GM15510 (cell line): ENCODE data around the gene ZBTB7A.

Source experiments
- POLR2A ChIP-seq: IDR thresholded peaks from 3 replicates; pipeline ENCODE4 v1.6.1; 2011; ENCODE audit warnings: borderline replicate concordance; ENCODE audit not compliant: insufficient read length; ENCODE audit errors: extremely low read depth

ZBTB7A gene

DNA sequence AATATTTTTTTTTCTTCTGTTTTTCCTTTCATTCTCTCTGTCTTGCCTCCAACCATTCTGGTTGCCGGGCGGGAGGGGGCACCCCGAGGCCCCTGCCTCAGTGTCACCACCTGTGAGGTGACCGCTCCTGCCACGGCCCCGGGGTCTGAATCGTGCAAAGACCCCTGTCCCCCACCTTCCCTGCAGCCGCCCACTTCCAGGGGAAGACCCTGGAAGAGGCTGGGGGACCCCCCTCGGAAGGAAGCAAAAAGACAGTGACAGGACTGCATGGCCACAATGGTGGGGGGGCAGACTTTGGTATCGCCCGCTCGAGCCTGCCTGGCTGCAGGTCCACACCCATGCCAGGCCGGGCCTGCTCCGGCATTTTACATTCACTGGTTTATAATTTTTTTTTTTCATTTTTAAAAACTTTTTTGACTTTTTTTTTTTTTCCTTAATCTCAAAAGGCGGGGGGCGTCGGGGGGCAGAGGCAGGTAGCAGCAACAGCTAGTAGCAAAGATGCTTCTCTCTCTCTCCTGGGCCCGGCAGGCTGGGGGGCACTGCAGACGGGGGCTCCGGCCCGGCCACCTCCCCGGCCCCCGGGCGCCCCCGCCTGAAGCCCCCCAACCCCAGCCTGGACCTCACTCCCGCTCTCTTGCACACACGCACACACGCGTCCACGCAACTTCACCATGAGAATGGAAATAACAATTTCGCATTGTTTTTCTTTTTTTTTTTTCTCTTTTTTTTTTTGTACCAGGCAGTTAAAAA, 22.6 kb downstream of the ZBTB7A start:
- no peak for TF ChIP-seq POLR2A

DNA sequence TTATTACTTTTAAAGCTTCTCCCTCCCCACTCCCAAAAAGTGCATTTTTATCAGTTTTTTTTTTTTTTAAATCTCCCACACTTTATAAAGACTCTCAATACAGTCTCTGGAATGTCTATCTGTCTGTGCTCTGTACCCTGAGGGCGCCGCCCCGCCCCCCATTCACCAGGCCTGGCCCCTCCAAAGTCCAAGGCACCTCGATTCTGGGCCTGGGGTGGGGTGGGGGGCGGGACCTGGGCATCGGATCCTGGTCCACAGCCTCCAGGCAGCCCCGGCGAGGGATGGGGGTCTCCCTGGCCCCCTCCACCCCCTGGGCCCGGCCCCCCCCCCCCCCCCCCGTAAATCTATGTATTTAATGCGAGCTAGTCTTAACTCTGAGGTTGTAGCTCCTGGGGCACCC, 23.3 kb downstream of the ZBTB7A start:
- no peak for TF ChIP-seq POLR2A

DNA sequence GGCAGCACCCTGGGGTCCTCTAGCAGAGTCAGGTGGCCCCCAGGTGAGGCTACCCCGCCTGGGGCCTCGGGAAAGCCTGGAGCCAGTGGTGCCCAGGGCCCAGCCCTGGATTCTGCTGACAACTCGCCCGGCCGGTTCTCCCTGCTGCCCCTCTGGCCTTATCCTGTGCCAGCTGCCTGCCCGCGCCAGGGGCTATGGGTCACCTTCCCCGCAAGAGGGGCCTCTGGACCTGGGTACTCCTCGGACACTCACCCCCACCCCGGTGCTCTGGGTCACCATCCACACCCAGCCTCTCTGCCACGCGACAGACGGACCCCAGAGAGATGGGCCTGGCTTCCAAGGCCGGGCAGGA, 24.0 kb downstream of the ZBTB7A start:
- TF ChIP-seq POLR2A, result no peak

DNA sequence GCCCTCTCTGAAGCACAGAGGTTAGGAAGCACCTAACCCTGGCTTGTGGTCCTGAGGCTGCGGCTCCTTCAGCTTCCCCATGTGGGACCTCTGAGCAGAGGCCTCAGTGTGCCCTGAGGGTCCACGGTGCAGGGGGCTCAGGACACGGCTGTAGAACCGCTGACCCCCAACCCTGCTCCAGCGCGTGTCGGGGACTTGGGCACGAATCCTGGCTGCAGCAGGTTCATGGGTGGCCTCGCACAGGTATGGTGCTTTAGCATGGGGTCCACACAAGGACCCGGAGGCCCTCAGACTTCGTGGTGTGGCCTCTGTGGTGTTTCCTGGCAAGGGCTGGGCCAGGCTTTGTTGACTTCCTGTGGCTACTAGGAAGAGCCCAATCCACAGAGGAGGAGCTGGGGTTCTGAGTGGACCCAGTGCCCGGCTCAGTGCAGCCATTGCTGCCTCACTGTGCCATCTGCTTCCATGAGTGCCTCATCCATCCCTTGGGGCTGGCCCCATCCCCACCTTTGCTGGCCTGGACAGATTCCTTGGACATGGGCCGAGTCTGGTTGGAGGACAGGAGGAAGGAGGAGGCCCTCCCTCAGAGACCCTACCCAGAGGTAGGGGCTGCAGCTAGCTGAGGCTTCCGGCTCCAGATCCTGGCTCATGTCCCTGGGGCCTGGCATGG, 24.5 kb downstream of the ZBTB7A start:
- TF ChIP-seq POLR2A, result peak; percentile 11

DNA sequence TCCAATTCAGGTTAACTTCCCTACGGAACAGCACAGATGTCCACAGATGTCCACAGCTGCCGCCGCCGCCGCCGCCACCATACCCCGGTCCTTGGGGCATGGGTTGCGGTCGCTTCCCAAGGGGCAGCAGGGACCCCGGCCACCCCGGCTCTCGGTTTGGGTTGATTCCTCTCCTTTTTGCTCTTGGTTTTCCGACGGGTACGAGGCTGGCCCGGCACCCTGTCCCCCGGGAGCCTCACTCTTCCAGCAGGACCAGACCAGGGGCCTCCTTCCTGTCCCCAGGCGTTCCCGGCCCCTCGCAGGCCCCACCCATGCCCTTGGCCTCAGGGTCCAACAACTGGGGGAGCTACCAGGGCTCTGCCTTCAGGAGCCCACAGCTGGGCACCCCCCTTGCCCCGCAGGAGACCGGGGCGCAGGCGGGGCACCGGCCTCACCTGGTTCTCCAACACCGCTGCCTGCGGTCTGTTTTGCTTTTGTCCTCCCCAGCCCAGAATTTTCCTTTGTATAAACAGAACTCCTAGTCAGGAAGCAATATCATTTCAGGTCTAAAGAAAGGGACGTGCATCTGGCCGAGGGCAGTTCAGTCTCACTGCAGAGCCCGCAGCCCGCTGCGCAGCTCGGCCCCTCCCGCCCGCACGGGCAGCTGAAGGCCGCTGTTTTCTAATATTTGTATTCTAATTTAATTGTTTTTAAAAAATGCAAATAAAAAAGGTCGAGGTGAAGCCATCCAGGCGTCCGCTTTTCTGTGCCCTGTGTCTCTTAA, 27.9 kb downstream of the ZBTB7A start:
- TF ChIP-seq POLR2A, result no peak

DNA sequence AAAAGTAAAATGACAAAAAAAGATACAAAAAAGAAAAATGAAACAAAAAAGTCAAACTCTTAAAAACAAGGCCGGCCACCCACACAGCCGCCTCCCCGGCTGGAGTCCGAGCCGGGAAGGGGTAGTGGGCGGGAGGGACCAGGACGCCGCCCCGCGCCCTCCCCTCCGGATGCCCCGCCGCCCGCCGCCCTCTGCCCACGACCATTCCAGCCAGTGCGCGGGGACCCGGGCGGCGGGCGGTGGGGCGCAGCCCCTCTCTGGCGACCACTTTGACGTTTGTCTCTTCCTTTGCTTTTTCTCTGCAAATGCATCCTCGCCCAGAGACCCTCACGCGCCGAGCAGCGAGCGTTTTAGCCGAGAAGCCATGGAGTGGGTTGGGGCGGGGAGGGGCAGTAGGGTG, 28.6 kb downstream of the ZBTB7A start:
- TF ChIP-seq POLR2A, result no peak

DNA sequence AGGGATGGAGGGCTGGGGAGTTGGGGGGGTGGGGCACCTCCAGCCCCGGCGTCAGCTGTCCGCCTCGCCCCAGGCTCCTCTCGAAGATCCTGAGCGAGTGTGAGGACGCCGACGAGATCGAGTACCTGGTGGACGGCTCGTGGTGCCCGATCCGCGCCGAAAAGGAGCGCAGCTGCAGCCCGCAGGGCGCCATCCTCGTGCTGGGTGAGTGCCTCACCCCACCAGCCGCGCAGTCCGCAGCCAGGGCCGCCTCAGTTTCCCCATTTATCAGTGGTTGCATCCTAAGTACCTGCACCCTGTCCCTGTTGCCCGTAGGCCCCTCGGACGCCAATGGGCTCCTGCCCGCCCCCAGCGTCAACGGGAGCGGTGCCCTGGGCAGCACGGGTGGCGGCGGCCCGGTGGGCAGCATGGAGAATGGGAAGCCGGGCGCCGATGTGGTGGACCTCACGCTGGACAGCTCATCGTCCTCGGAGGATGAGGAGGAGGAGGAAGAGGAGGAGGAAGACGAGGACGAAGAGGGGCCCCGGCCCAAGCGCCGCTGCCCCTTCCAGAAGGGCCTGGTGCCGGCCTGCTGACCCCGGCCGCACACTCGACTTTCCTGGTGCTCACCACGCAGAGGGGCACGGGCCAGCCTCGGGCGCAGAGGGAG, 29.3 kb downstream of the ZBTB7A start:
- TF ChIP-seq POLR2A, result no peak

DNA sequence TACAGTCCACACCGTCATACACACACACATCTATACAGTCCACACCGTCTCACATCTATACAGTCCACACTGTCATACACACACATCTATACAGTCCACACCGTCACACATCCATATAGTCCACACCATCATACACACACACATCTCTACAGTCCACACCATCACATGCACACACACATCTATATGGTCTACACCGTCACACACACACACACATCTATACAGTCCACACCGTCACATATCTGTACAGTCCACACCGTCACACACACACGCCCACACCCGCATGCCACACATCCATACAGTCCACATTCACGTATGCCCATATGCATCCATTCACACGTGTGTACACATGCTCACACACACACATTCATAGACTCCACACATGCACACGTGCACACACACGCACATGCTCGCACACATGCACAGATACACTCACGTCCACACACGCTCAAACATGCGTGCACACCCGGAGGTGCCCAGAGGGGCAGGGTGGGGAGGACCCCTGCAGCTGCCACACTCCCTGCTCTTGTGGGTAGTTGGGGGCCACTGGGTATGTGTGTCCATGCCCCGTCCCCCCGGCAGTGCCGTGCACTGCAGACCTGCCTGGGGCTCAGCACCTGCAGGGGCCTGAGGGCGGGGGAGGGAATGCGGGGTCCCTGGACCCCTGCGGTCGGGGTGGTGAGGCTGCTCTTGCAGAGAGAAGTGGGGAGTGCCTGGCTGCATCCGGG, 30.0 kb downstream of the ZBTB7A start:
- TF ChIP-seq POLR2A, result no peak

DNA sequence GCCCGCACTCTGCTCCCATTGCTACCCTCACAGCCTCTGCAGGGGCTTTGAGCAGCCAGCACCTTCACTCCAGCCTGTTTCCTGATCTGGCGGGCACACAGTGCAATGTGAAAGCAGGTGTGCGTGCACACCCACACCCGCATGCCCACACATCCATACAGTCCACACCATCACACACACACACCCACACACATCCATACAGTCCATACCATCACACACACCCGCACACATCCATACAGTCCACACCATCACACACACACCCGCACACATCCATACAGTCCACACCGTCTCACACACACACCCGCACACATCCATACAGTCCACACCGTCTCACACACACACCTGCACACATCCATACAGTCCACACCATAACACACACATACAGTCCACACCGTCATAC, 31.1 kb downstream of the ZBTB7A start:
- no peak for TF ChIP-seq POLR2A

DNA sequence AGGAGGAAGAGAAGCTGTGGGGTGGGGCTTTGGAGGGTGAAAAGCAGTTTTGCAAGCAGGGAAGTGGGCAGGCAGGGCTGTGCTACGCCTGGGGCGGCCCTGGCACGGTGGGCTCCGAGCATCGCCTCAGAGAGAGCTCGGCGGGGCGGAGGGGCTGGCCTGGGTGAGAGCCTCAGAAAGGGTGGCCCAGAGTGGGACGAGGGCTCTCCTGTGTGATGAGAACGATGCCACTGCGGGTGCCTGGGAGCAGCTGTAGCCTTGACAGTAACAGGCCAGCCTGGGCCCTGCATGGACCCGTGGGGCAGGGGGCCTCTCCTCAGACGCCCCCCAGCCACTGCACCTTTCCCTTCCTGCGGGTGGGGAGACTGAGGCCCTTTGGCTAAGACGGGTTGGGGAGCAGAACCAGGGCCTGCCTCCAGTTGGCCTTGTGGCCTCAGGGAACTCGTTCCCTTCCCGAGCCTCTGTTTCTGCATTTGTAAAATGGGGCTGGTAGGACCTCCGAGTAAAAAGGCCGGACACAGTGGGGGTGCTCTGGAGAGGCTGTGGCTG, 31.6 kb downstream of the ZBTB7A start:
- TF ChIP-seq POLR2A, result no peak

DNA sequence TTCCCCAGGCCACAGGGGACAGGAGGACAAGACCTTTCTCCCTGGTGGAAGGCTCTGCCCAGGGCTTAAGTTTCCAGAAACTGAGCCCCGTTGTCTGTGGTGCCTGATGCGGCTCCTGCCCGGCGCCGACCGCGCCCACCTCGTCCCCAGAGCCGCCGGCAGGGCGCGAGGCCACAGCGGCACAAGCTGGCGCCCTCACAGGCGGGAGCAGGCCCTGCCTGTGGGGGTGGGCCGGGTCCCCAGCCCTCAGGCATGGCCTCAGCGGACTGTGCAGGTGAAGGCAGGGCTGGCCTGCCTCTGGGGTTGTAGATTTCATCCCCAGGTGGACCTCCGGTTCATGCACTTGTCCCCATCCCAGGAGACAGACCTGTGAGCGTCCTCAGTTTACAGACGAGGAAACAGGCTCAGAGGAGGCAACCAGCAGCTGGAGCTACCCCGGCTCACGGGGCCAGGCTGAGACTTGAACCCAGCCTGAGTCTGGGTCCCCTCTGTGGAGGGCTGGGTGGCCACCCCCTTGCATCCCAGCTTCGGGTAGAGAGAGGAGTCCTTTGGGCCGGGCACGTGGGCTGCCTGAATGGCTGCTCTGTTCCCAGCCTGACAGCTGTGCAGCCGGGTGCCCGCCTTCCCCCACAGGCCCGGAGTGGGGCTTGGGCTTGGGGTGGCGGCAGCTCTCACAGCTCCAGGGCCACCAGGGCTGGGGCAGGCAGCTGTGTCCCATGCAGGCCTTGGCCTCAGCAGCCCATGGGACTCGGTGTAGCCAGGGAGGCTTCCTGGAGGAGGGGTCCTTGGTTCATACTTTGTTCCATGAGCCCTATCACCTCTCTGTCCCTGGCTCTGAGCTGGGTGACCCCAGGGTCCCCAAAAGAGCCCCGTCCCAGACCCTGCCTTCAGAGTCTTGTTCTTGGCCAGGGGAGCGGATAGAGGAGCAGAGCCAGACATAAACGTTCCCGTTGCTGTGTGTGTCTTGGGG, 32.4 kb downstream of the ZBTB7A start:
- no peak for TF ChIP-seq POLR2A

DNA sequence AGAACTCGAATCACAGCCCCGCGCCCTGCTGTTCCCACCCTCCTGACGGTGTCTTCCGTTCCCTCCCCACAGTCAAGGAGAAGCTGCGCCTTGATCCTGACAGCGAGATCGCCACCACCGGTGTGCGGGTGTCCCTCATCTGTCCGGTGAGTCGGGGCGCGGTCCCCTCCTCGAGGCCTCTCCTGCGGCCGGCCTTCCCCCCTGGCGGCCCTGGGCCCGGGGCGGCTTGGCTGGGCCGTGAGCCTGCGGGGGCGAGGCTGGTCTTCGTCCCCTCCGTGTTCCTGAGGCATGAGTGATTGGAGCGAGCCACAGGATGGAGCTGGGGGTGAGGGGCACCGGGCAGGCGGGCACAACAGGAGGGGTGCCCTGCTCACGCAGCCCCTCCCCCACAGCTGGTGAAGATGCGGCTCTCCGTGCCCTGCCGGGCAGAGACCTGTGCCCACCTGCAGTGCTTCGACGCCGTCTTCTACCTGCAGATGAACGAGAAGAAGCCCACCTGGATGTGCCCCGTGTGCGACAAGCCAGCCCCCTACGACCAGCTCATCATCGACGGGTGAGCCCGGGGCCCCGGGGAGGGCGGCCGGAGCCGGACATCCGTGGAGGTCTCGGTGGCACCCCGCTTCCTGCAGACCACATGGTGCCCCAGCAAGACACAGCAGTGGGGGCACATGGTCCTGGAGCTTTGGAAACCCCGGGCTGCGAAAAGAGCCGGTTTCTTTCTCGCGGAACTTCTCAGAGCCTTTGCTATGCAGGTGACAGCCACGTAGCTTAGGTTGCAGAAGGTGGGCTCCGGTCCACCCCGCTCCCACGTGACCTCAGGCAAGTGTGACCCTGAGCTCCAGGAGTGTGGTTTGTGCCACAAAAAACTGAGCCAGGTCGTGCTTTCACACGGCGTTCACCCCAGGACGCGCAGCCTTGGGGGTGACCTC, 33.4 kb downstream of the ZBTB7A start:
- no peak for TF ChIP-seq POLR2A
